Activated CD8-positive, alpha-beta memory T cell treated with anti-CD3 and anti-CD28 coated beads, Interleukin-2, amount 50 U/mL, for 4 hours (primary cell): Measurements from ENCODE around the gene ISYNA1.

Source experiments
- DNase-seq: peaks from one replicate; pipeline ENCODE4 v3.0.0-alpha.2; 2020

The ISYNA1 gene

GRCh38 chr19:18466354-18466753 lies 28.4 kb upstream of the ISYNA1 start:
- DNase-seq: no peak

DNA sequence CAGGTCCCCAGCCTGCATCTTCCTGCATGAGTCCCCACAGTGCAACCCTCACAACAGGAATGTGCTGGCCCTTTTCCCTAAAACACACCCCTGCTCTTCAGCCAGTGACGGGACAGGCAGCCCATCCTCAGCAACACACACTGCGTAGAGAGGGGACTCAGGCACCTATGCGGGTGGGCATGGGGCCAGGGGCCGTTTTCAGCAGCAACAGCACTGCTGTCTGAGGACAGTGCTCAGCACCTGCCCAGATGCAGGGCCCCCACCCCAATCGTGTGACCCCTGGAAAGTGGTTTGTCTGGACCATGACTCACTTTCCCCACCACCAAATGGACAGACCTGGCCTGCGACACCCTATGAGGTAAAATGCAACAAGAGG lies 28.0 kb upstream of the ISYNA1 start:
- DNase-seq: no peak

DNA sequence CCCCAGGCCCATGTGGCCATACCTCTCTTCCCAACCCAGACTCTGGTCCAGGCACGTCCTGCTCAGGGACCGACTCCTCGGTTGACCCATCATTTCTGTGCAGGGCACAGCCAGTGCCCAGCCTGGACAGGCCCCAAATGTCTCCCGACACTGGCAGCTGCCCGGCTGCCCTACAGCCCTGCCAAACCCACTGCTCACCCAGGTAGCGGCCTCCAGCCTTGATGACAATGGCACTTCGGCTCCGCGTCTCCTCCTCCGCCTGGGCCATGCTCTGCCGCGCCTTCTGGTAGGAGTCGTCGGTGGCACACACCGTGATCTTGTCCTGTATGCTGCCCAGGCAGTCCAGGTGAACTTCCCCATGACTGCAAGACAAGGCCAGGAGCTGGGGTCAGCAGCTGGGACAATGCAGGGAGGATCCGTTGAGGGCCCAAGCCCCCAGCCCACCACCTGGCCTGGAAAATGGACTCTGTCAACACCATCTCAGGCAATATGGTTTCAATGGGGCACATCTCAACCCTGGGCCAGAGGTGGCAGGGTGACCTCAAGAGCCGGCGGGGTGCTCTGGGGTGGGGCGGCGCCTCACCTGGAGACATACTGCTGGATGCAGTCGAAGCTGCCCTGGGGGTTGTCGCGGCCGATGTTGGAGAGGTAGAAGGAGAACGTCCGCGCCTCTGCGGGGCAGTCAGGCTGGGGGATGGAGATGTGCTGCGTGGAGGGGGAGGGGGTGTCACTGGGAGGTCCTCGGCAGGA lies 27.5 kb upstream of the ISYNA1 start:
- no peak for DNase-seq

- no peak for DNase-seq
These were observed 26.7 kb upstream of the ISYNA1 start for GRCh38 chr19:18464646-18465045.

DNA sequence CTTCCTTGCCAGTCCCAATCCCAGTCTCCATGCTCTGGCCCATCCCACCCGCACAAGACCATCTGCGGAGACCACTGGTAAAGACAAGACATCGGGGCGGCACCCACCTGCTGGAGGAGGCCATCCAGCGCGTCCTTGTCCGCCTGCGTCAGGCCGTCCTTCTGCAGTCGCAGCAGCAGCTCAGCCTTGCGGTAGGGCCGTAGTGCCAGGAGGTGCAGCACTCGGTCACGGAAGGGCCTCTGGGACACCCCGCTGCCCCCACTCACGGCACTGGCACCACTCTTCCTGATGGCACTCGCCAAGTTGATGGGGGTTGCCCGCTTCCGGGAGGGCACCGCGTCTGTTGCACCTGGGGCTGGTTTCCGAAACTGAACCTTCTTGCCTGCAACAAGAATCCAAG lies 23.5 kb upstream of the ISYNA1 start:
- DNase-seq: no peak

GRCh38 chr19:18460900-18461299 lies 23.0 kb upstream of the ISYNA1 start:
- DNase-seq: no peak

- DNase-seq: no peak
These were observed 19.8 kb upstream of the ISYNA1 start for GRCh38 chr19:18457483-18458331.

GRCh38 chr19:18456974-18457373 lies 19.0 kb upstream of the ISYNA1 start:
- no peak for DNase-seq

- no peak for DNase-seq
These were observed 18.3 kb upstream of the ISYNA1 start for GRCh38 chr19:18456279-18456678.

DNA sequence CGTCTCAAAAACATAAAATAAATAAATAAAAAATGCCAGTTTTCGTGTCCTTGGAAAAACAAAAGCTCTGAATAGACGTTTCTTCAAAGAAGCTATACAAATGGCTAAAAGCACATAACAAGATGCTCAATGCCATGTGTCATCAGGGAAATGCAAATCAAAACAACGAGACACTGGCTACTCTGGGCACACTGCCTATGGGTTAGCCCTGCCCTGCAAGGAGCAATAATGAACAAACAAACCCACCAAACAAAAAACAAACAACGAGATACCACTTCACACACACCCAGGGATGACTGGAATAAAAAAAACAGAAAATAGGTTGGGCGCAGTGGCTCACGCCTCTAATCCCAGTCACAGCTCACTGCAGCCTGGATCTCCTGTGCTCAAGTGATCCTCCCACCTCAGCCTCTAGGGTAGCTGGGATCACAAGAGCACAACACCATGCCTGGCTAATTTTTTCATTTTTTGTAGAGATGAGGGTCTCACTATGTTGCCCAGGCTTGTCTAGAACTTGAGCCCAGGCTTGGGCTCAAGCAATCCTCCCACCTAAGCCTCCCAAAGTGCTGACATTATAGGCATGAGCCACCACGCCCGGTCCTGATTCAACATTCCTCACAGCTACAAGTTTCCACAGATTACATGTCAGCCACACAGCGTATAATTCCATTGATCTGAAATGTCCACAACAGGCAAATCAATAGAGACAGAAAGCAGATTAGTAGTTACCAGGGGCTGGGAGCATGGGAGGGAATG lies 15.5 kb upstream of the ISYNA1 start:
- DNase-seq: no peak

GRCh38 chr19:18452386-18452785 lies 14.5 kb upstream of the ISYNA1 start:
- DNase-seq: no peak

DNA sequence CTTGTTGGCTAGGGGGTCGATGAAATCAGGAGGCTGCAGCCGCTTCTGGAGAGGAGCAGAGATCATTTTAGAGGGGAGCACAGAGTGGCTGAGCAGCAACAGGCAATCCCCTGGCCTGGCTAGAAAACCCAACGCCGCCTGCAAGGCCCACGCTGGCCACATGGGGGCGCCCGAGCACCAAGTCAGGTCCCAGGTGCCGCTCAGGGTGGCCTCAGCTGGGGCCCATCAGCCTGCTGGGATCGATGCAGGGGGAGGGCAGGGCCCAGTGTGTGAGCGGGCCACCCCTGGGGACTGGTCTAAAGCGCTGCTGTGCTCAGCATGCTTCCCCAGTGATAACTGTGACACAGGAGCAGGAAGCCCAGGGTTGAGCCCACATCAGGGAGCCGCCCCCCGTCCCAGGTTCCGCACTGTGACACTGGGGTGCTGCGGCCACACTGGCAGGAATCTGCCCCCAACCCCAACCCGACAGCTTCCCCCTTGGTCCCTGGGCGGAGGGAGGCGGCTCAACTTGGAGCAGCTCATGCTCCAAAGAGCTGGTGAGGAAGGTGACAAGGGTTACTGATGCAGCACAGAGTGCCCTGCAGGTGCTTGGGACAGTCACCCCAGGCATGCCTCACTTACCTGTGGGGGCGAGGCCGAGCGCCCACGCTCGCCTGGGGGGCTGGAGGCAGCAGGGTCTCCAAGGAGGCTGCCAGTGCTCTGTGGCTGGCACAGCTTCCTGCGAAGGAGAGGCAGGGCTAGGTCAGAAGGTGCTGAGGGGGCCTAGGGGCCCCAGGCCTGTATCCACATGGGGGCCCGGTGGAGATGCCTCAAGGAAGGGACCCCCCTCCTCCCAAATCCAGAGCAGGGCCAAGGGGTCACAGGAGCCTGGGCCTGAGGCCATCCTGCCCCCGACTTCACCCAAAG lies 13.3 kb upstream of the ISYNA1 start:
- peak; percentile 89 for DNase-seq

GRCh38 chr19:18450021-18450930 lies 12.3 kb upstream of the ISYNA1 start:
- DNase-seq: no peak

DNA sequence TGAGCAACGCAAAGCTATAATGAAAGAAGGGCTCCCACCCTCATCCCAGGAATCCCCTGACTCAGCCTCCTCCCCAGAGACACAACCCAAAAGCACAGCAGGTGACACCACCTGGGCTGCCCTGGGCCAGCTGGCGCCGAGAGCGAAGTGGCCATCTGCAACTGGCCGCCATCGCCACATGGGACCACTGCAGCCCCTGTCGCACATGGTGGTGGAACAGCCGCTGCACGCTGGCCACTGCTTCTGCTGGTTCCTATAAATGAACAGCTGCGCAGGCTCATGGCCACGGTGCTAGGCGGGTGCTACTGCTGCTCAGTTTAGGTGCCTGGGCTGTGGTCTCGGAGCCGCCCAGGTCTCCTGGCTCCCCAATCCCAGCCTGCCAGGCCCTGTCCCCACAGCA lies 11.6 kb upstream of the ISYNA1 start:
- DNase-seq: no peak

DNA sequence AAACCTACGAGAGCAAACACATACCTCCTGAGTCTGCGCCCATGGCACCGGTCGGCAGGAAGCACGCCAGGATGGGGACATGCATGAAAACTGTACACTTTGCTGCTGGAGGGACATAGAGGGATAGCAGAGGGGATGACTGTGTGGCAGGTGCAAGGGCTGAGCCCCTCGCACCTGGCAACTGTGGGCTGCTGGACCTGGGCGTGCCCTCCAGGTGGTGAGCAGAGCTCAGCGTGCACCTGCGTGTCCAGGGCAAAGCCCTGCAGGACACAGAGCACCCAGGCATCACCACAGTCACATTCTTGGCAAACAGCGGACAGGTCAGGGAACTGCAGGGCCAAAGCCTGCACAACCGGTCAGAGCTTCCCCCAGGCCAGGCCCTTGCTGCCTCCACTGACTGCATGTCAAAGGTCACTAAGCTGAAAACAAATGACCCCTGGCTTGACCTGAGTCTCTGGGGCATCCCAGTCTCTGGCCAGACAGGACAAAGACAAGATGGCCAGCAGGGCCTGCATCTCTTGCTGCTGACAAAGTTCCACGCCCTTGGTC lies 9.0 kb upstream of the ISYNA1 start:
- no peak for DNase-seq

GRCh38 chr19:18446145-18446810 lies 8.3 kb upstream of the ISYNA1 start:
- DNase-seq: no peak

GRCh38 chr19:18445262-18445948 lies 7.5 kb upstream of the ISYNA1 start:
- DNase-seq: no peak

DNA sequence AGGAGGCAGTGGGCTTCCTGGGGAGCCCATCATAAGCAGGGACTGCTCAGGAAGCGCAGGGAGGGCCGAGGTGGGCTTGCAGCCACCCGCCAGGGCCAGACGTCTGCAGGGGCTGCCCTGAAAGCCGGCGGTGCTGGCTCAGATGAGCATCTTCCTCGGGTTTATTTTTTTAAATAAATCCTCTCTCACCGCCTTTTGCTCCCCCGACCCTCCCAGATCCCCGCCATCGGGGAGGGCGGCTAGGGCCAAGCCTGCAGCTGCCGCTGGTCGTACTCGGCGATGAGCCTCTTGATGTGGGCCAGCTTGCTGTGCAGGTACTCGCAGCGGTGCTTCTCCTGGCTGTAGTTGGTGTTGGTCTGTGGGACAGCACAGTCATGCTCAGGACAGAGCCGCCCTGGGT lies 6.6 kb upstream of the ISYNA1 start:
- no peak for DNase-seq

- DNase-seq: no peak
These were observed 5.9 kb upstream of the ISYNA1 start for GRCh38 chr19:18443831-18444230.

DNA sequence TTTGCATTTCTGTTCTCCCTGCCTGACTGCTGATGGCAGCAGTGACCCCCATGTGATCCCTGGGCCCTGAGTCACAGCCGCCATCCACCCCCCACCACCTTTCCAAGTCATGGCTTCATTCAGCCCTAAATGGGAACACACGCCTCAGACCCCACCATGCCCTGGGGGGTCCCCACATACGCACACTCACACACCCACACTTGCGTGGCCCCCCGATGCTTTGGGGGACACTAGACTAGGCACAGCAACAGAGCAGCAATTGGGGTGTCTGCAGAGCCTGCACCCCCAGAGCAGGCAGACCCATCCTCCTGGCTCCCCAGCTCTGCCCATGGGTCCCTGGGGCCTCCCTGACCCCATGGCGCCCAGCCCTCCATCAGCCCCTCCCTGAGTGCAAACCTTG lies 5.5 kb upstream of the ISYNA1 start:
- no peak for DNase-seq
